Globus pallidus (tissue), 1 donor: Measurements from ENCODE around the gene SMARCA4.
"Not testable (repeated sequence)": the region's sequence is repeated elsewhere in the genome, so short reads cannot be mapped to it uniquely, and the experiment has no call there.

Experiments used
- DNase-seq: peaks from one replicate; pipeline ENCODE4 v3.0.0-alpha.2; 2015; ENCODE audit warnings: low spot score

SMARCA4 gene

GRCh38 chr19:11098327-11098726, 137.5 kb downstream of the SMARCA4 start:
- DNase-seq = no peak

- DNase-seq = no peak
Observed at GRCh38 chr19:11098861-11099260, 138.0 kb downstream of the SMARCA4 start.

DNA sequence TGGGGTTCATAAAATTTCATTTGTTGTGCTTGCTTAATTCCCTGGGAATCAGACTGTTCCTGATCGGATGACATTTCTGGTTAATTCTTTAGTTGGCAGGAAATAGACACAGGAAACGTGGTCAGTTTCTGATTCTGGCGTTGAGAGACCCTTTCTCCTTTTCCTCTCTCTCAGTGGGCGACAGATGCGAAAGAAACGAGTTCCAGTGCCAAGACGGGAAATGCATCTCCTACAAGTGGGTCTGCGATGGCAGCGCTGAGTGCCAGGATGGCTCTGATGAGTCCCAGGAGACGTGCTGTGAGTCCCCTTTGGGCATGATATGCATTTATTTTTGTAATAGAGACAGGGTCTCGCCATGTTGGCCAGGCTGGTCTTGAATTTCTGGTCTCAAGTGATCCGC, 139.2 kb downstream of the SMARCA4 start:
- no peak for DNase-seq

DNA sequence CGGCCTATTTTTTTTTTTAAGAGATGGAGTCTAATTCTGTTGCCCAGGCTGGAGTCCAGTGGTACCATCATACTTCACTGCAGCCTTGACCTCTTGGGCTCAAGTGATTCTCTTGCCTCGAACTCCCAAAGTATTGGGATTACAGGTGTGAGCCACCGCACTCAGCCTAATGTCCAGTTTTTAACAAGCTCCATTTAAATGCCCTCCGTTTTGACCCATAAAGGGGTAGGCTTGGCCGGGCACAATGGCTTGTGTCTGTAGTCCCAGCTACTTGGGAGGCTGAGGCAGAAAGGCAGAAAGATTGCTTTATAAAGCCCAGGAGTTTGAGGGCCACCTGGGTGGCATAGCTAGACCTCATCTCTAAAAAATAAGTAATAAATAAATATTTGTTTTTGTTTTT, 140.2 kb downstream of the SMARCA4 start:
- DNase-seq = no peak

- DNase-seq = no peak
Observed at GRCh38 chr19:11102944-11103343, 142.1 kb downstream of the SMARCA4 start.

- DNase-seq = not testable (repeated sequence)
Observed at GRCh38 chr19:11103667-11104066, 142.8 kb downstream of the SMARCA4 start.

DNA sequence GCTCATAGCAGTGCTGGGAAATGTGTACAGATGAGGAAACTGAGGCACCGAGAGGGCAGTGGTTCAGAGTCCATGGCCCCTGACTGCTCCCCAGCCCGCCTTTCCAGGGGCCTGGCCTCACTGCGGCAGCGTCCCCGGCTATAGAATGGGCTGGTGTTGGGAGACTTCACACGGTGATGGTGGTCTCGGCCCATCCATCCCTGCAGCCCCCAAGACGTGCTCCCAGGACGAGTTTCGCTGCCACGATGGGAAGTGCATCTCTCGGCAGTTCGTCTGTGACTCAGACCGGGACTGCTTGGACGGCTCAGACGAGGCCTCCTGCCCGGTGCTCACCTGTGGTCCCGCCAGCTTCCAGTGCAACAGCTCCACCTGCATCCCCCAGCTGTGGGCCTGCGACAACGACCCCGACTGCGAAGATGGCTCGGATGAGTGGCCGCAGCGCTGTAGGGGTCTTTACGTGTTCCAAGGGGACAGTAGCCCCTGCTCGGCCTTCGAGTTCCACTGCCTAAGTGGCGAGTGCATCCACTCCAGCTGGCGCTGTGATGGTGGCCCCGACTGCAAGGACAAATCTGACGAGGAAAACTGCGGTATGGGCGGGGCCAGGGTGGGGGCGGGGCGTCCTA, 144.3 kb downstream of the SMARCA4 start:
- no peak for DNase-seq

- DNase-seq = no peak
Observed at GRCh38 chr19:11106477-11106876, 145.6 kb downstream of the SMARCA4 start.

DNA sequence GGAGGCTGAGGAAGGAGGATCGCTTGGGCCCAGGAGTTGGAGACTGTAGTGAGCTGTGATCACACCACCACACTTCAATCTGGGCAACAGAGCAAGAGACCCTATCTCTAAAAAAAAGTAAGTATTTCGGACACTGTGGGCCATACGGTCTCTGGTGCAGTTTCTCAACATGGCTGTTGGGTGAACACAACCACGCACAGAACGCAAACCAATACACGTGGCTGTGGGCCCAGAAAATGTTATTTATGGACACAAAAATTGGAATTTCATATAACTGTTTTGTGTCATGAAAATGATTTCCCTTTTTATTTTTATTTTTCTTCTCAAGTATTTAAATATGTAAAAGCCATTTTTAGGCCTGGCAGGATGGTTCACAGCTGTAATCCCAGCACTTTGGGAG, 147.9 kb downstream of the SMARCA4 start:
- no peak for DNase-seq

GRCh38 chr19:11111117-11111770, 150.4 kb downstream of the SMARCA4 start:
- DNase-seq = no peak

GRCh38 chr19:11111771-11112144, 150.9 kb downstream of the SMARCA4 start:
- no peak for DNase-seq
